Stimulated activated CD4-positive, alpha-beta T cell treated with anti-CD3 and anti-CD28 coated beads, TNF-alpha, amount 100 ng/mL, for 48 hours (primary cell): ENCODE results near the gene PPIP5K1.

Source experiments
- DNase-seq, 3 donors: peaks; one replicate each; pipeline ENCODE4 v3.0.0-alpha.2; 2020; ENCODE audit warnings: low read depth in 3 of 3

Gene PPIP5K1

DNA sequence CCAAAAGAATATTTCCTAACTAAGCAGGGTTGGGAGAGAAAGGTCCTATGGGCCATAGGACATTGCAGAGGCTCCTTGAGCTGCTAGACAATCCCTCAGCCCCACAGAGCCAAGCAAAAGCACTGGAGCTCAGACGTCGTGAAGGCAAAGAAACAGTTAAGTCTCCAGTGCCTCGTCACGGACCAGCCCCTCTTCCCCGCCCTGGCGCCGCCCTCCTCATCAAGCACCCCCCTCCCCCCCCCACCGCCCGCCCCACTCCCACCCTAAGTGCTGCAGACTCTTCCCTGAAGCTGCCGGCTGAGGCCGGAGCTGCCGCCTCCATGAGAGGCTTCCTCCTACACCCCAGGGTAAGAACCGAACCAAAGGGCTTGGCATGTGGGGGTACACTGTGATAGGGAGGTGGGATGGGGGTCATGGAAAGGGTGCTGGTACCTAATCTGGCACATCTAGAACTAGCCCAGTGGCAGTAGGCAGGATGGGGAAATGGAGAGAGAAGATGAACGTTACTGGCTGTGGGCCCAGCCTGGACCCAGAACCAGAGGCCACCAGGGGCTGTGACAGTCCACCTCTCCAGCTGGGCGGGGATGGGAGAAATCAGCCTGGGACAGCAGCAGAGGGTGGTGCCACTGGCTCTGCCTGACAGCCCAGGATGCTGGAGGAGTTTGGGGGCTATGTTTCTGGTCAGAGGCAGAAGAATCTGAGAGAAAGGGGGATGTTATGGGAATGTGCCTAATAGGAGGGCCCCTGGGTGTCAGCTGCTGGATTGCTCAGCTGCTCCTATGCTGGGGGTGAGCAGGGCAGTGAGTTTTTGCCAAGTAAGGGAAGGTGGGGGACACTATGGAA, 72.4 kb downstream of the PPIP5K1 start, which contains the start of gene MAP1A:
Gene MAP1A (plus strand): TSS at position 255 of the 843 bp plus-strand sequence. CDS start 3,866 bp downstream, outside the sequence.
- no peak for DNase-seq

DNA sequence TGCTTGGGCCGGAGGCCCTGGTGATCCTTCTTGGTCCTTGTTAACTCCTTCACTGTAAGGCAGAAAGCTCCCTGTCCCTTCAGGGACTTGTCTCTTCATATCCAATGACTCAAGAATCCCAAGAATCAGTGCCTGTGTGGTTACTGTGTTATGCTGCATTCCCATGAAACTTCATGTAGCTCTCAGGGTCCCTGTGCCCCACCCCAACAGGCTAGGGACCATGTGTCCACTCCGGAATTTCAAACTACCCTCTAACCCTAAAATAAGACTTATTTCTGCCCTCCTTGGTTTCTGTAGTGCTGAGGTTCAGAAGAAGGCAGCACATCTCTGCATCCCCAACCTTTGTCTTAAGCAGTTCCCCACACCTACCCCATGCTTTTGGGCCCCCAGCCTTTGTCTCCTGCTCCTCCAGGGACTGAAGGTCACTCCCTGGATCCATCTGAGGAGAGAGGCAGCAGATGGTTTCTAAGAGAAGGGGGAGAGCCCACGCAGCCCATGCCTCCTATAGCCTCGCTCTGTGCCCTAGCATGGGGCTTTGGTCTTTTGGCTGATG, 73.1 kb downstream of the PPIP5K1 start:
- DNase-seq: no peak

DNA sequence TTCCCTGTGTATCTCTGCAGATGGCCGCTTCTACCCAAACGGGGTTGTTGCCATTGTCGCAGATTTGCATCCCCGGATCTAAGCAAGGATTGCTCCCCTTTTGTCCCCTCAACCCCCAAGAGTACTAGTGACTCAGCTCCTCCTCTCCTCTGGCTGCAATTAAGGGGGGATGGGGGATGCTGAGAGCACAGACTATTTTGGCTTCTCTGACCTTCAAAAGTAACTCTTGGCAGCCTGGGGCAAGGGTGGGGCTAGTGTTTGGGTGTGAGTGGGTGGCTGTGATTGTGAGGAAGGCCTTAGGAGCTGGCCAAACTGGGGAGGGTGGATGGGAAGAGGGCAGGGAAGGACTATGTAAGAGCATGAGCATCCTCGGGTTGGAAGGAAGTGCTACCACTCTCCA, 73.8 kb downstream of the PPIP5K1 start:
- no peak for DNase-seq

DNA sequence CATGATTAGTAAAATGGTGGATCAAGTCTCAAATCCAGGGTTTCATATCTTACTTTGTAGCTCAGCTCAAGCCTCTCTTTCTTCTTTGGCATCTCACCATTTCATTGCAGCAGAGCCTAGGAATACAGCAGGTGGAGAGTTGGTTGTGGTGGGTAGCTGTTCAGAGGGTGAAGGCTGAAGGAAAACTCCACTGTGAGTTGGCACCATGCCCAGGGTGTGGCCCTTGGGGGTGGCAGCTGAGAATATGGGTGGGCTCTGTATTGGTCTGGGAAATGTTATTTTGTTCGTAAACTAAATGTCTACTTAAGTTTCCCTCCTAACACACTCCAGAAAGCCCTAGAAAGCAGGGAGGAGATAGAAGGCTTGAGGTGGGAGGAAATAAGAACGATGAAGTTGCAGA, 74.3 kb downstream of the PPIP5K1 start:
- no peak for DNase-seq

DNA sequence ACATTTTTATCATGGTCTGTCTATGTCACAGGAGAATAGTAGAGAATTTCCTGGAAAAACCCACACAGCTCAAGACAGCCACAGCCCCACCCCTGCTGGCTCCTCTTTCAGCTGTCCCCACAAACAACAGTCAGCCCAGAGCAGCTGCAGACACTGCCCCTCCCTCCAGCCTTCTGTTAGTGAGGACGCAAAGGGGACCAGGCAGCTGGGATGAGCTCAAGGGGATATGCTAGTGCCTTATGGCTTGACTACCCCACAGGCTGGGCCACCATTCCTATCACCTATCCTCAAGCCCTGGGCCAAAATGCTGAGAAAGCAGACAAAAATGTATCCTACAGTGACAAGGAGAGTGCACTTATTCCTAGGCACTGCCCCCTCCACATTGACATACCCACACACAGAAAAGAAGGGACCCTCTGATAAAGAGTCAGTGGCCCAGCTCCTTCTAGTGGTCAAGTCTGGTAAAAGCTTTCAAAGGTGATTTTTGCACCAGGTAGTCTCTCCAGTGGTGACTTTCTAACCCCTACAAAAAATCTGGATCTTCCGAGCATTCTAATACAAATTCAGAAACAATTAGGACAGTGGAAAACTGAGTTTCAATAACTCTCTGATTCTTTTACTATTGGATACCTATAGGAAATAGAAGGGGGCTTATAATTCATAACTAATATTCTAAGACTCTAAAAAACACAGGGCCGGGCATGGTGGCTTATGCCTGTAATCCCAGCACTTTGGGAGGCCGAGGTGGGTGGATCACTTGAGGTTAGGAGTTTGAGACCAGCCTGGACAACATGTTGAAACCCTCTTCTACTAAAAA, 75.6 kb downstream of the PPIP5K1 start:
- no peak for DNase-seq

DNA sequence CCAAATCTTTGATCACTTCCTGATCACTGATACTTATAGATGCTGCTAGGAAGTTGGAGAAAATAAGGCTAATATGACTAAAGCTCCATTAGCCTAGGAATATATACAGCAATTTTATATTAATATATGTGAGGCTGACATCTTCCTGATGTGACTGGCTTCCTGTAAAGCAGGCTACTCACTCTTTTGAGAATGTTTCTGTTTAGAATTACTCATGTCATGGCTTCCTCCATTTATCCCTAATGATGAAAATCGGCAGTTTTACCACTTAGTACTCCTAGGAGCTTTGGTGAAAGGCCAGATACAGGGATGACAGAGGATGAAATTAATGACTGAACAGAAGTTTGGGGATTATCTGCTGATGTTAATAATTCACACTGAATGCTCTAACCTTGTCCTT, 76.5 kb downstream of the PPIP5K1 start:
- no peak for DNase-seq

DNA sequence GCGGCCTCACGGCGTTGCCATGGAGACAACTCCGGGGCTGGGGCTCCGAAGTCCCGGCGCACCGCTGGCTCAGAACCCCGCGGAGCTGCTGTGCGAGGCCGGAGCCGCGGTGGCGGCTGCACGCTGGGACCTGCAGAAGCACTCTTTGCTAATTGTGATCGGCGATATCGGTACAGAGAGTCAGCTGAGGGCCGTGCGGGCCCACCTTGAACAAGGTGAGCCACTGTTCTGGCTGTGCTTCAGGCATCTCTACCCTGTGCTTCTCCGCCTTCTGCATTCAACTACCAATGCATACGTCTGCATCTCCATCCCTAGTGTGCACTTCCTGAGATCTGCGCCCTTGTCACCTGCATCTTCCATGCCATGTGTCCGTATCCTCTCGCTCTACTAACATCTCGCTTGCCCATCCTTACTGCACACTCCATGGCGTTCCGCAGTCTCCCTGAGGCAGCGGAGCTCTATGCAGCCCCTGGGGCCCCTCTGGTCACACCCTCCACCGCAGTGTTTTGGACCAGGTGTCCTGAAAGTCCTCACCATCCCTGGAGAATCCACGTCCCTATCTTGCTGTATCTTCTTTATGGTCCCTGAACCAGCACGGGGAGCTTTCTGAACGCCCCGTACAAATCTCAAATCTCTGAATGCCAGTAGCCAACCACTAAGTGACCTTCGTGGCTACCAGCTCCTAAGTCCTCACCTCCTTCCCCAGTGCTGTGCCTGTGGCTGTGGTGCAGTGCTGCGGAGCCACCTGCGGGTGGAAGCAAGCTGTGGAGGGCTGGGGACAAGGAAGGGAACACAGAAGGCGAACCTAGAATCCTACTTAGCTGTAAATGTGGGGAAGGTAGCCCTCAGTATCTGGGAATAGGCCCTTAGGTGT, 78.8 kb downstream of the PPIP5K1 start:
- DNase-seq: no peak

DNA sequence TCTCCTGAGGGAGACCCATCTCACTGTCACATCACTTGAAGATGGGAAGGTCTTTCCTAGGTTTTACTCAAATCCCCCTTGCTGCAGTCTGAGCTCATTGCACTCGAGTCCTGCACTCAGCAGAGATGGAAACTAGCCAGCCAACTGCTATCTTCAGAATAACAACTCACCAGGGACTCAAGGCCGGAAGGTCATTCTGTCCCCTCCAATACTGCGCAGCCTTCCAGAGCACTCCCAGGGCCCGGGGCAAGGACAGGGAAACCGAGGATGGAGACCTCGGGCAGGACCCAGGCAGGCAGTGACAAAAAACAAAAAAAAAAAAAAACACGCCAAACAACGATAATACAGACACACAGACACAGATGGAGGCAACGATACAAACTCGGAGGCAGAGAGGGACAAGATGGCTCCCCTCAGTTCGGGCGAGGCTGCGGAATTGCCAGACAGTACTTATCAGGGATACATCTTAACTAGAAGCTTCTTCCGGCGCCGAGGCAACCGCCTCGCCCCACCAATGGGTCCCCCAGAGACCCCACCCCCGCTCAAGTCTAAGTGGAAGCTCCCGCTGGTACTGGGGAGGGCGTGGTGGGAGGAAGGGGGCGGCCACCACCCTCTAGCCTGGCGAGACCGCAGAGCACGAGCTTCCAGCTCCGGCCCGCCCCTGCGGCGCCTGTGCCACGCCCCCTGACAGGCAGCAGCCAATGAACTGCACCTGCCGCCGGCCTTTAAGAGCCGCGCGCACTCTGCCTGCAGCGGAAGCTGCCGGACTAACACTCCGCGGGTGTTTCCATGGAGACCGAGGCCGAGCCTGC, 79.6 kb downstream of the PPIP5K1 start:
- peak; percentile 94 to 97 (median 95) for DNase-seq

DNA sequence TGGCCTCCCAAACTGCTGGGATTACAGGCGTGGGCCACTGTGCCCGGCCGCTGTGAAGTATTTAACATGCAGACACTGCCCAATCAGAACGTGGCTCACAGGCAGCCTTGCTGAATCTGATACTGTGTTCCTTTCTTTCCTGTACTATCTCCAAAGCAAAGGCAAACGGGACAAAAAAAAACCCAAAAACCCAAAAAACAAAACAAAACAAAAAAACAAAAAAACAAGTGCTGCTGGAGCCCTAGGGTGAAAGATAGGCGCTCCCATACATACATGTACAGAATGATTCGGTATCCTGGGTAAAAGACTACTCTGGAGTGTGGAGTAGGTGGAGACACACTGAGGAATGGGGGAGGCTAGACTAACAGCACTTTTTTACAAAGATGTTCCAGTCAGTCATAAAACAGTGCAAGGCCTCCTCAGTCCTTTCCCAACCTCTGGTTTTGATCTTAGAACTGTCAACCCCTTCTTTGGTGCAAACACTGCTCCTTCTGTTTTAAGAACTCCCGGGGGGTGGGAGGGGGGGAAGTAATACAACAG, 80.3 kb downstream of the PPIP5K1 start:
- DNase-seq: no peak

DNA sequence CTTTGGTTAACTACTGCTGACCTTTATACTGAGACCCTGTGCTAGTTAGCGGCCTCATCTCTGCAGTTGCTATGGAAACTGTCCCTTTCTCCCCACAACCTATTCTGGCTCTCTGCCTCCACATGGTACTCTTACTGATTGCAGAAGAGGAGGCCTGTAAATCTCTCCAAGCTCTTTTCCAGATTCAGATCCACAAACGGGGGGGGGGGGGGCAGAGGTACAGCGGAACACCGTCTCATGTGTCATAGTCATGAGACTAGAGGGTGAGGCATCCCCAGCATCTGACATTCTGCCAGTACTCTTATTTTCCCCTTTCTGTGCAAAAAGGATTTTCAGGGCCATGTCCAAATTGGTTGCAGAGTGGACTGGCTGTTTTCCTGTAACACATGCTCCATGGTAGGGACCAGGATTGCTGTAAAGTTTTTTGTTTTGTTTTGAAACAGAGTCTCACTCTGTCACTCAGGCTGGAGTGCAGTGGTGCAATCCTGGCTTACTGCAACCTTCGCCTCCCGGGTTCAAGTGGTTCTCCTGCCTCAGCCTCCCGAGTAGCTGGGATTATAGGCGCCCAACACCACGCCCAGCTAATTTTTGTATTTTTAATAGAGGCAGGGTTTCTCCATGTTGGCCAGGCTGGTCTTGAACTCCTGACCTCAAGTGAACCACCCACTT, 80.9 kb downstream of the PPIP5K1 start:
- DNase-seq: no peak

DNA sequence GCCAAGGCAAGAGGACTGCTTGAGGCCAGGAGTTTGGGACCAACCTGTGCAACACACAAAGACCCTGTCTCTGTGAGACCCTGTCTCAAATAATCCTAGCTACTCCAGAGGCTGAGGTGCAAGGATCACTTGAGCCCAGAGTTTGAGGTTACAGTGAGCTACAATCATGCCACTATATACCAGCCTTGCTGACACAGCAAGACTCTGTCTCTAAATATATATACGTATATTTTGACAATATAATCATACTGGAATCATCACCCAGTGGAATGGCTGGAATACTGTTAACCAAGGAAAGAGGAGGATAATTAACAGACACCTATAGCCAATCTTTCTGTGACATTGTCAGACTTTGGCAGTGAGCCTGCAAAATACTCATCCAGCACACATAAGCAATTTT, 81.6 kb downstream of the PPIP5K1 start:
- DNase-seq: no peak

DNA sequence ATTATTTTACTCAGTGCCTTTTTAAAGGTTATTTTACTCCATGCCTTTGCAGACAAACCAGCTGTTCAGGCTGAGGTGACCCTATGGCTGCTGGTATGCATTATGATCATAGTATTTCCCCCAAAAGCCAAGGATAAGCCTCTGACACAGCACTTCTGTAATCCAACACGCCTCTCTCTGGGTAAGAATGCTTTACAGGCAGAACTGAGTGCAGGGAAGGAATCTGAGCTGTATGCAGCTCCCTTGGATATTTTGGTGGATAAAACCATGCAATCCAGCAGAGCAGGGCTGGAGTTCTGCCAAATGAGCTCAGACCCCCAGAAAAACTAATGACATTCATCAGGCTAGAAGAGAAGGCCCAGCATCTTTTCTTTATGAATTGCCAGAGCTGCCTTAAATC, 84.3 kb downstream of the PPIP5K1 start:
- no peak for DNase-seq

DNA sequence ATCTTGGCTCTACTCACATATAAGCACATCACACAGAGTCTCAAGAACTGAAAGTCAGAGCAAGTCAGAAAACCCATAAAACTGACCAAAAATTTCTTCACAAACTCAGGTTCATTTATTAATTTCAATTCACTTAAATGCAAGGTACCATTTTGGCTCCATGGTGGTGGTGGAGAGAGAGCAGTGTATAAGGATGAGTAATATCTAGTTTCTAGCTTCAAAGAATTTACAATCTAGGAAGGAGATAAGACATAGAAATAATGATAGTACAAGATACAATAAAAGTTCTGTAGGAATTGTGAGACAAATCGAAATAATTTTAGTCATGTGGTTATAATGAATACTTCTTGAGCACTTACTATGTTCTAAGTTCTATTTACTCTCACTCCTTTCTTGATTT, 90.4 kb downstream of the PPIP5K1 start:
- DNase-seq: no peak

DNA sequence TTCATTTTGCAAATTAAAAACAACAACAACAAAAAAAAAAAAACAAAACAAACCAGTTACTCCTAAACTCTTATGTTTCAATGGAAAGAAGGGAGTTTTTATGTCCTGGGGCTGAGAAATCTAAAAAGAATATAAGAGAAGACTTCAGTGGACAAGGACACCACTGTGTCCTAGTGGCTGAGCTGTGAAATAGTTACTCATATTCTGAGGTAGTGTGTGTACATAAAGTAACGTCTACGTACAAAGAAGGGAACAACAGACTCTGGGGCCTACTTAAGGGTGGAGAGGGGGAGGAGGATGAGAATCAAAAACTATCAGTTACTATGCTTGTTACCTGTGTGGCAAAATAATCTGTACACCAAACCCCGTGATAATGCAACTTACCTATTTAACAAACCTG, 91.0 kb downstream of the PPIP5K1 start:
- DNase-seq: no peak

DNA sequence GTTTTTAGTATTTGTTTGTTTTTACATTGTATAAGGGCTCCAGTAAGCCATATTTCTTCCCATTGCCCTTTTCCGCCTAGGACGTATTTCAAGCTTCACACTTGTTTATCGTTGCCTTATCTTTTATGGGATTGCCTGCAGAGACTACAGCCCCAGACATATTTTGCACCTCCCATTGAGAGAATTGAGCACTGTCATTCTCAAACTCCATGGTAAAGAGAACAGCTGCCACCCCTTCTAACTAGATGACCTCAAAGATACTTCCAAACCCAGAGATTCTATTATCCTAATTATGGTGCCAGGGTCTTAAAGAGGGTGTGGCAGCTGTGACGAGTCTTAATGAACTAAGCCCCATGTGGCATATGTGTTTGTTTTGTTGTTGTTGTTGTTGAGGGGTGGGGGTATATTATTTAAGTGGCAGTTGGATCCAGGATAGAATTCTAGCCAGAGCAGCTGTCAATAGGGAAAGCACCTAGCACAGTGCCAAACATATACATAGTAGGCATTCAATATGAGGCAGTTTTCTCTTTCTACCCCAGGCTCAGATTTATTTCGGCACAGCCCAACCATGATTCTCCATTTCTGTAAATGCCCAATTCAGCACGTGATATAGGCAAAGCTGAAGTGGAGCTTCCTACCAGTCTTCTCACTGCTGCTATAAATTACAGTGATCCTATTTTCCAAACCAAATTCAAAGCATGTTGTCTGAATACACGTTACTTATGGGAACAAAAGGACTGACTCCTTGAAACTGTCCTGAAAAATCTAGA, 96.1 kb downstream of the PPIP5K1 start:
- no peak for DNase-seq

DNA sequence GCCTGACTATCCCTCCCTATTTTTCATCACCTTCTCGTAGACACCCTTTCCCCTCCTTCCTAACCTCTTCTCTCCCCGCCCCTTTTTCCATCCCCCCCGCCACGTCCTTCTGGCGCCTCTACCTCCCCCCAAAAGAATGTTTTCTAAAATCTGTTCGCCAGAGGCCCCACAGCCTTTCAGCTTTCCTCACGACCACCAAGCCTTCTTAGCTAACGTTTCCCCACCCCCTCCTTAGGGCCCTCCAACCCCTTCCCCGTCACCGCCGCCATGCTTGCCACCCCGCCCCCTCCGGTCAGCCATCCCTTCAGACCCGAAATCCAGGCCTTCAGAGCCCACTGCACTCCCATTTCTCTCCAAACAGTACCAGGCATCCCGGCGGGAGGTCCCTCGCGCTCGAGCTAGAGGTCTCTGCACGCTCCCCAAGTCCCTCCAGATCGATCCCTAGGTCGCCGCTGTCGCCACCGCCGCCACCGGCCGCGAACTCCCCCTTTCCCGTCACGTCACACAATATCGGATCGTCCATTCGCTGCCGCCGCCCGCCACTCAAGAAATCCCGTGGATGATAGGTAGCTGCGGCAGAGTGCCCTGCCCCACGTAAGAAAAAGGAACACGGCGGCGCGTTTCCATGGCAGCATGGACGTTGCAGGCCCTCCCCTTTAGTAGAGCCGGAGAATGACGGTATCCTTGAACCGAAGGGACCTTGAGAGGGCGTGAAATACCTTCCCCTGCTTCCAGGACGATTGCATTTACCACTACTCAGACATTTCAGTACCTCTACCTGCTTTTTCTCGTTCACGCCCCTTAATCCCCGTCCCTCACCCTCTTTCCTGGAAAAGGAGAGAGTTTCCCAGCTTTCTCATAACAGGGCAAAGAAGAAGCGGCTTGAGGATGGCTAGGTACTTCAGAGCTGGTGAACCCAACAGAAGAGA, 97.1 kb downstream of the PPIP5K1 start, which contains the start of gene TP53BP1:
Gene TP53BP1 (minus strand): TSS at position 484 of the 929 bp plus-strand sequence. CDS start 113 bp downstream, at position 371.
- DNase-seq: peak; percentile 88 to 94 (median 93)

DNA sequence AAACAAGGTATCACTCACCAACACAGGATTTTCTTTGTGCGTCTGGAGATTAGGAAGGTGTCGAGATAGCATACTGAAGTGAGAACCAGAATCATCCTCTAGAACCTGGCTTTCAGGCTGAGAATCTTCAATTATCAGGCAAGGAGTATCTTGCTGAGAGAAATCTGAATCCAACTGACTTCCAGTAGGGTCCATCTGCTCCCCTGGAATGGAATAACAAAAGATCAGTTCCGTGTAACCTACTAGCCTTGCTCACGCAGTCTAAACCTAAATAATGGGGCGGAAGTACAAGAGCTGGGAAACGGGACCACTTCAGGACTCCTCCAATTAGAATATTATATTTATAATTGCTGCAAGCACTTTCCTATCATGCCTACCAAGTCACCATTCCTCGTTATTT, 97.7 kb downstream of the PPIP5K1 start:
- DNase-seq: no peak

DNA sequence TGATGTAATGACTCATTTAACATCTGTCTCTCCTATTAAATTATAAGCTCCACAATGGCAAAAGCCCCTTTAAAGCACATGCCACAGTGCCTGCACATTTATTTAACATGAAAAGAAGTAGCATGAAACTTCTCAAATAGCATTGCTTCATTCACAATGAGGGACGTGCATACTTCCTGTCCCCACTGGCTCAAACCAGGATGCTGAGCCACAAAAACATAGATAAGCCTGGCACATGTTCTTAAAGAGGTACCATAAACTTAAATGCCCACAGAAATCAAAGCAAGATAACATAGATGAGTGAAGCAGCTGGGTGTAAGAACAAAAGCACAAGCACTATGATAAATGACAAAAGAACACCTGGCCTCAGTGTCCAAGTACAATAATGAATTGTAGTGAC, 100.8 kb downstream of the PPIP5K1 start:
- no peak for DNase-seq
